Stimulated activated CD4-positive, alpha-beta T cell treated with anti-CD3 and anti-CD28 coated beads, Interleukin-4, amount 100 ng/mL, for 48 hours (primary cell): ENCODE measurements around the gene TAPBP.
A peak's percentile ranks its signal among the peaks of the same experiment; 100 is the strongest.
"Not testable (repeated sequence)": the region's sequence is repeated elsewhere in the genome, so short reads cannot be mapped to it uniquely, and the experiment has no call there.

Experiments
- DNase-seq, 2 donors: peaks; one replicate each; pipeline ENCODE4 v3.0.0-alpha.2; 2020; ENCODE audit warnings: low read depth in 2 of 2

TAPBP gene

DNA sequence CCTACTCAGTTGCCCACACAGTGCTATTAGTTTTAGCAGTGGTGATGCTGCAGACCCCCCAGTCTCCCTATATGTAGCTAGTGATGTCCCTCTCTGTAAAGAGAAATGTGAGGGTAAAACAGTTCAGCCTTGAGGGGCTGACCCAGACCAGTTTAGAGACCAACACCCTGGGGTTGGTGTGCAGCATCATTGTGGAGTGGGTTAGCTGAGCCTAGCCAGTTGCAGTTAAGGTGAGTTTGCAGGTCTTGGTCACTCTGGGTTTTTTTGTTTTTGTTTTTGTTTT lies 37.4 kb downstream of the TAPBP start:
- DNase-seq: no peak

DNA sequence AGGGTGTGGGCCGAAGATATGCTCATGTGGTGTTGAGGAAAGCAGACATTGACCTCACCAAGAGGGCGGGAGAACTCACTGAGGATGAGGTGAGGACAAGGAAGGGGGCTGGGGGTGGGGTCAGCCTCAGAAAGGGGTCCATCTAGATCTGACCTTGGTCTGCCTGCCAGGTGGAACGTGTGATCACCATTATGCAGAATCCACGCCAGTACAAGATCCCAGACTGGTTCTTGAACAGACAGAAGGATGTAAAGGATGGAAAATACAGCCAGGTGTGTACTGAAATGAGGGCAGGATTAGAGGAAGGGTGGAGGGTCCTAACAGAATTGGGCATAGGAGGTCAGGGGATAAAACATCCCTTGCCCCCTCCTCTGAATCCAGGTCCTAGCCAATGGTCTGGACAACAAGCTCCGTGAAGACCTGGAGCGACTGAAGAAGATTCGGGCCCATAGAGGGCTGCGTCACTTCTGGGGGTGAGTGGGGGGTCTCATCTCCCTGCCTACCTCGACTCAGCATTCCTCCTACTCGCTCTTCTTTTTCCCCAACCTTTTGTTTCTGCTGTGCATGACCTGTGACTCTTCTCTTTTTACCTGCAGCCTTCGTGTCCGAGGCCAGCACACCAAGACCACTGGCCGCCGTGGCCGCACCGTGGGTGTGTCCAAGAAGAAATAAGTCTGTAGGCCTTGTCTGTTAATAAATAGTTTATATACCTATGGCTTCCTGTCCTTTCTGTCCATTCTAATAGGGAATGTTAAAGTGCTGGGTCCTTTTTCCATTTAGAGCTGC lies 37.9 kb downstream of the TAPBP start:
- DNase-seq: not testable (repeated sequence)

DNA sequence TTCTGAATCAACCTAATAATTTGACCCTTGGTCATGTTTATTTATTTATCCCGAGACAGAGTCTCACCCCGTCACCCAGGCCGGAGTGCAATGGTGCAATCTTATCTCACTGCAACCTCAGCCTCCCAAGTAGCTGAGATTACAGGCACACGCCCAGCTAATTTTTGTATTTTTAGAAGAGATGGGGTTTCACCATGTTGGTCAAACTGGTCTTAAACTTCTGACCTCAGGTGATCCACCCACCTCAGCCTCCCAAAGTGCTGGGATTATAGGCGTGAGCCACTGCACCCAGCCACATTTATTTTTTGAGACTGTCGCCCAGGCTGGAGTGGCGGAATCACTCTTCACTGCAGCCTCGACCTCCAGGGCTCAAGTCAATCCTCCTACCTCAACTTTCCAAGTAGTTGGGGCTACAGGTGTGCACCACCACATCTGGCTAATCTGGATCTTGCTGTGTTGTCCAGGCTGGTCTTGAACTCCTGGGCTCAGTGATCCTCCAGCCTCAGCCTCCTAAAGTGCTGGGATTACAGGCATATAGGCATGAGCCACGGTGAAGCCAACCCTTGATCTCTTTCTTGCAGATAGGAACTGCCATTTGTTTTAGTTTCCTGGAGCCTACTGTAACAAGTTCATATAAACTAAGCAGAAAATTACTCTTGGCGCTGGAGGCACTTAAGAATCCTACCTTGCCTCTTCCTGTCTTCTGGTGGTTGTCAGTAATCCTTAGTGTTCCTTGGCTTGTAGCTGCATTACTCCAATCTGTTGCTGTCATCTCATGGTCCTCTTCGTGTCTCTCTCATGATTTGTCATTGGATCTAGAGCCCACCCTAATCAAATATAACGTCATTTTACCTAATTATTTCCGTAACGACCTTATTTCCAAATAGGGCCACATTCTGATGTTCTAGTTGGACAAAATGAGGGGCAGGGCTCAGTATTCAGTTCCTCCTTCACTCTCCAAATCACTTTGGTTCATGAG lies 39.7 kb downstream of the TAPBP start:
- DNase-seq: no peak

DNA sequence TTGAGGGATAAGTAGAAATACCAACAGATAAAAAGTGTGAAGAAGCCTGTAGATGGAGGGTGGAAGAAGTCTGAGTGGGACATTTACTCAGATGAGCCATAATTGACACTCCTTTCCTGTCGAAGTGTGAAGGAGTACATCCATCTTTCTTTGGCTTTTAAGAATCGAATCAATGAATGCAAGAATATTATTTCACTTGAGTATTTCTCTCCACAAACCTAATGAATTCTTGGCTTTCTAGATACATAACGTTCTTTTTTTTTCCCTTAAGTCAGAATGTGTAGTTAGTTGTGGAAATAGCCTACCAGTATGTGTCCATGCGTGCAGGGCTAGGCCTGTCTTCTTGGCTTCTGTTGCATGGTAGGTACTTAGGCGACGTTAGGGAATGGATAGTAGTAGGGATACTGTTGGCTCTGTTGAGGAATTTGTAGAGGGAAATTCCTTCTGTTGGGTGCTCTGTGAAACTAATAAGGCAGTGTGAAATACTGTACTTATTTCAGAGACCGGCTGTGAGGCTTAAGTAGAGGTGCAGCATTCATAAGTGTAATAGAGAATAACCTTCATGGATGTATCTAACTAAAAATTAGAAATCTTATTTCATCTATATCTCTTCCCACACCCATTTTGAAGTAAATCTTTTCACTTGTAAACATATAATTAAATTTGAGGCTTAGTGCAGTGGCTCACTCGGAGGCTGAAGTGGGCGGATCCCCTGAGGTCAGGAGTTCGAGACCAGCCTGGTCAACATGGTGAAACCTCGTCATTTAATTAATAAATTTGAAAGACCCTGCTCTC lies 40.6 kb downstream of the TAPBP start:
- DNase-seq: no peak

DNA sequence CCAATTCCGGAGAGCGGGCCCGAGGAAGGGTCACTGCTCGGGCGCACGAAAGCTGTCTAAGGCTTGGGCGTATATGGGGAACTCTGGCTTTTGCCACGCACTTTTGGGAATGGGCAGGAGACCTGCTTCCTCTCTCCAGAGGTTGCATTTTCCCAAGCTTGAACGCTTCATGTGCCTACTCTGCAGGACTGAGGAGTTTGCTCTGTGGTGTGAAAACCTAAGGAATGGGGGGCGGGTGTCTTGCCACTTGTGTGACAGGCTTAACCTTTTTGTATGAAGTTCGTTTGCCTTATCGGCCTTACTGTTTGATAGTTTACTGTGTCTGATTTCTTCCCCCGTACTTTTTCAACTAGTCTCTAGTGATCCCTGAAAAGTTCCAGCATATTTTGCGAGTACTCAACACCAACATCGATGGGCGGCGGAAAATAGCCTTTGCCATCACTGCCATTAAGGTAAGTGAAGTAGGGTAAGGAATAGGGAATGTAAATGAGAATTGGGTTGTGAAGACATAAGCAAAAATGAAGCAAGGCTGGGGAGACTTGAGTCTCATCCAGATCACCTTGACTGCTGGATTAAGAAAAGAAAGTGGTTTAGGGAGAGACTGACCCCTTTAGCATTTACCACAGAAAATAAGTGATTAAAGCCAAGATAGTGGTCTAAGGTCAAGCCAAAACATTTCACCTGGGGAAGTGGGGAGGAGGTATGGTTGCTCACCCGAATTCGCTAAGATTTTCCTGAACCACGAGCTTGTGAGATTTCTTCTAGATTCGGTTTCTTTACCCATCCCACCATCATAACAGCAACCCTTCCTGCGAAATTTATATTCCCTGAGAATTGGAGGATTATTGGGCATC lies 41.4 kb downstream of the TAPBP start:
- no peak for DNase-seq

DNA sequence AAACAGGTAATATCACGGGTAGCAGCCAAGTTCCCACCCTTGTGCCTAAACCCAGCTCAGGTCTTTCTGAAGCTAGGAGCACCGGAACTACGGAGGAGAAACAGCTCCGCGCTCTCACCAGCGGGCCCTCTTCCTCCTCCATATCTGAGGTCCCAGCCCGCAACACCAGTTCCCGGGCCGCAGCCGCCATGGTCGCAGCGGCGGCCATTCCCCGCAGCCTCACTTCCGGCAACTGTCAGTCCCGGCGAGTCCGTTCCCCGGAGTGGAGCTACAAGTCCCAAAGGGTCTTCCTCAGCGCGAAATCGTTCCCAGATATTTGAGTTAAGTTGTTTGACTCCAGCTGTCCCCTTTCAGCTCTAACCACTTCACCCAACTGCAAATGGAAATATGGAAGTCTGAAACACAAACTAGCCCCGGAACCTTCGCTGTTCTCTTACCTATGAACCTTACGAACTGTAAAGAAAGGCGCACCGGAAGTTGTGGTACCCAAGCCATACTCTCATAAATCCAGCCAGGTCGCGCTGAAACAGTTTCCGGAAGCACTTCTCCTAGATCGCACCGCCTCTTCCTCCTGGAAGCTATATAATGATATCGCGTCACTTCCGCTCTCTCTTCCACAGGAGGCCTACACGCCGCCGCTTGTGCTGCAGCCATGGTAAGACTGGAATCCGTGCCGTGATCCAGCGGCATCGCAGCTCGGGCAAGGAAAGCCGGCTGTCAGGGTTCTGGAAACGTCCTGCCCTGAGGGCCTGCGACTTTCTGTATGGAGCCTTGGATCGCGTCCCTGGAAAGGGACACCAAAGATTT lies 42.2 kb downstream of the TAPBP start, which contains the start of the genes RPS18 and VPS52:
RPS18 (plus strand) TSS at position 608 of the 807 bp plus-strand sequence; CDS start at position 653, 45 bp downstream.
VPS52 (minus strand) TSS at position 409 of the 807 bp plus-strand sequence; CDS start at position 208, 201 bp downstream.
- DNase-seq: peak; percentile 73 to 86

DNA sequence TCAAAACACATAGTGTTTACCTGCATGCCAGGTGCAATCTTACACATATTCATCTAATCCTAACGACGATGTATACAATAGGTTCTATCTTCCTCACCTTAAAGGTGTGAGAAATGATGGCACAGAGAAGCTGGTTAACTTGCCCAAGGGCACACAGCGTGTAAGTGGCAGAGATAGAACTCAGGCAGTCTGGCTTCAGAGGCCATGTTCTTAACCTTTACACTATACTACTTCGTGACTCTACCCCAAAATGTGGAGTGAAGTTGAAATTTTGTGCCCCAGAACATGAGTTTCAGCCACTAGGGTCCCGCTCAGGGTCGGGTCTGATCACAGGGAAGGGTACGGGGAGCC lies 42.8 kb downstream of the TAPBP start:
- DNase-seq: no peak

DNA sequence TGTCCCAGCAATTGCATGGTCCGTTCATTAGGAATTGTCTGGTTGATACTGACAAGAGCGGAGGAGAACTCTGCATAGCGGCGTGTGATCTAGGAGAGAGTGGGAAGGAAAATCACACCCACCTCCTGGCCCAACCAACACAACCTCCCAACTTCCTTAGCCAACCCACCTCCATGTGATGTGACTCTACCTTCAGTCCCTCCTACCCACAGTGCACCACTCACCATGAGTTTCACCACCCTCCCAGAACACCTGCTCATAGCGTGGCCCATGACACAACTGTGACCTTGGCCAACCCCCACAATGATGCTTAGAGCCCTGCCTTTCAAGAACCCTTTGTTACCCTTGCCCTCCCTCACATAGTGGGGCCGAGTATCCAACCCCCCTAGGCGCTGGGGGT lies 49.9 kb downstream of the TAPBP start:
- DNase-seq: no peak

DNA sequence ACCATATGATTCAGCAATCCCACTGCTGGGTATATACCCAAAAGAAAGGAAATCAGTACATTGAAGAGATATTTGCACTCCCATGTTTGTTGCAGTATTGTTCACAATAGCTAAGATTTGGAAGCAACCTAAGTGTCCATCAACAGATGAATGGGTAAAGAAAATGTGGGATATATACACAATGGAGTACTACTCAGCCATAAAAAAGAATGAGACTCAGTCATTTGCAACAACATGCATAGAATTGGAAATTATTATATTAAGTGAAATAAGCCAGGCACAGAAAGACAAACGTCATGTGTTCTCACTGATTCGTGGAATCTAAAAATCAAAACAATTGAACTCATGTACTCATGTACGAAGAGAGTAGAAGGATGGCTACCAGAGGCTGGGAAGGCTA lies 51.4 kb downstream of the TAPBP start:
- DNase-seq: not testable (repeated sequence)

DNA sequence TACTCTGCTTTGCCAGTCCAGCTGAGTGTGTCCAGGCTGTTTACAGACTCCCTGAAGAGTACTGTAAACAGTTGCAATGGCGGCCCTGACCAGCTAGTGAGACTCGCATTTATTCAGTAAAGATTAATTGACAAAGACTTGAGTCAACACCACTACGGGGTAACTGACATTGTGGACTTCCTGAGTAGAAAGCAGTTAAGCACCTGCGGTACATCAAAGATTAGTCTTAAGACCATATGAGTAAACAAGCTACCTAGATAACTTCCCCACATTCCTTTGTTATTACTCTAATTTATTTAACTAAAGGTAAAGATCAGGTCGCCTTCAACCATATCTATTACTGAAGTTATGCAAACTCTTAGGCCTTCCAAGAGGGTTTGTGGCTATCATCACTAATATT lies 54.8 kb downstream of the TAPBP start:
- DNase-seq: no peak

DNA sequence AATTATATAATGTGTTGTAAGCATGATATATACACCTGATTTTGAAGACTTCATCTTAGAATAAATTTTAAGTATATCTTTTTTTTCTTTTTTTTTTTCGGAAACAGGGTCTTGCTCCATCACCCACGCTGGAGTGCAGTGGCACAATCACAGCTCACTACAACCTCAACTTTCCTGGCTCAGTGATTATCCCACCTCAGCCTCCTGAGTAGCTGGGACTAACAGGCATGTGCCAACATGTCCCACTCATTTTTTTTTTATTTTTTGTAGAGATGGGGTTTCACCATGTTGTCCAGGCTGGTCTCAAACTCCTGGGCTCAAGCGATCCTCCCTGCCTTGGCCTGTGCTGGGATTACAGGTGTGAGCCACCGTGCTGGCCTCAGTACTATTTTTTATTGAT lies 59.3 kb downstream of the TAPBP start:
- DNase-seq: no peak

DNA sequence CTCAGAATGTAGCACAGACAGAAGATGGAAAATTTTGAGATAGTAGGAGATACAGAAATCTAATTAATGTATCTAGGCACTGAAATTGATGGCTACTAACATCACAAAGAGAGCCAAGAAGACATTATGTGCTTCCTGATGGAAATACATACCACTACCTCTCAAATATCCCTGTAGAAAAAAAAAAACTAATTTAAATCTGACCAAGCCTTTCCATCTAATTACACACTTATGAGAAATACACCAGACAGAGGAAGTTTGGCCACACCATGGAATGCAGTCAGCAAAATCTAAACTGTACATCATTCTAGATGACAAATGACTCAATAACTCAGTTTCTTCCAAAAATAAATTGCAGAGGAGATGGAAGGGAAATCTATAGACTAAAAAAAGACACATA lies 61.1 kb downstream of the TAPBP start:
- no peak for DNase-seq

DNA sequence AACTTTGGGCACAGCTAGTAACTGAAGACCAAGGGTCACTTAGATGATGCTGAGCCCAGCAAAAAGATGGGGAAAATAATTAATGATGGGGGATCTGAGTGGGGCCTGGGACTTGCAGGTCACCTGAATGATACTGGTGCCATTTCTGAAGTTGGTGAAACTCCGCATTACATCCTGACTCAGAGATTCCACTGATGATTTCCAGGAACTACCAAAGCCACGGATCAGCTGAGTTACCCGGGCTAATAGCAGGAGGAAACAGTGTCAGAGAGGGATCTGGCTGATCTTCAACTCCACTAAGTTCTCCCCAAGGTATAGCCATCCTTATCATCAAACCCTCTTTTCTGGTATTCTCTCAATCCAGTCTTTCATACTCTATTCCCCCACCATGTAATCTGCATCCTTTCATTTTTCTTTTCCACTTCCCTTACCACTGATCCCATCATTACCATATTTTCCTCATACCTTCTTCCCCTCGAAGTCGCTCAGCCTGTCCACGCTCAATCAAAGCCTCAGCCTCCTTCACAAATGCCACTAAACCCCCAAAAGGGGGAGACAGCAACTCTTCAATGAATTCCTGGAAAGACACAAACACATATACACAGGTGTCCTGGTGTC lies 62.4 kb downstream of the TAPBP start:
- DNase-seq: no peak

DNA sequence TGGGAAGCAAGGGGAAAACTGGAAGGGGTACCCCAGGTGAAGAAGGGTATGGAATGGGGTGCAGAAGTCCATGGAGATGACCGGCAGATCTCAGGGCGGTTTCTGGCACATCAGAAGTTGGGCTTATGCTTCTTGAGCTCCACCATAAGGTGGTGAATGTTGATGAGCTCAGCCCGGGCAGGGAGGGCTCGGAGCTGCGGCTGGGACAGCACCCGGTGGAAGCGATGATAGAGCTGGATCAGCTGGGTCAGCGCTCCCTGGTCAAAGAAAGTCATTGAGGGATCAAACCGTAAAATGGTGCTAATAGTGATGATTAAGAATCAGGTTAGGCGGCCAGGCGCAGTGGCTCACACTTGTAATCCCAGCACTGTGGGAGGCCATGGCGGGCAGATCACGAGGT lies 63.1 kb downstream of the TAPBP start:
- no peak for DNase-seq

DNA sequence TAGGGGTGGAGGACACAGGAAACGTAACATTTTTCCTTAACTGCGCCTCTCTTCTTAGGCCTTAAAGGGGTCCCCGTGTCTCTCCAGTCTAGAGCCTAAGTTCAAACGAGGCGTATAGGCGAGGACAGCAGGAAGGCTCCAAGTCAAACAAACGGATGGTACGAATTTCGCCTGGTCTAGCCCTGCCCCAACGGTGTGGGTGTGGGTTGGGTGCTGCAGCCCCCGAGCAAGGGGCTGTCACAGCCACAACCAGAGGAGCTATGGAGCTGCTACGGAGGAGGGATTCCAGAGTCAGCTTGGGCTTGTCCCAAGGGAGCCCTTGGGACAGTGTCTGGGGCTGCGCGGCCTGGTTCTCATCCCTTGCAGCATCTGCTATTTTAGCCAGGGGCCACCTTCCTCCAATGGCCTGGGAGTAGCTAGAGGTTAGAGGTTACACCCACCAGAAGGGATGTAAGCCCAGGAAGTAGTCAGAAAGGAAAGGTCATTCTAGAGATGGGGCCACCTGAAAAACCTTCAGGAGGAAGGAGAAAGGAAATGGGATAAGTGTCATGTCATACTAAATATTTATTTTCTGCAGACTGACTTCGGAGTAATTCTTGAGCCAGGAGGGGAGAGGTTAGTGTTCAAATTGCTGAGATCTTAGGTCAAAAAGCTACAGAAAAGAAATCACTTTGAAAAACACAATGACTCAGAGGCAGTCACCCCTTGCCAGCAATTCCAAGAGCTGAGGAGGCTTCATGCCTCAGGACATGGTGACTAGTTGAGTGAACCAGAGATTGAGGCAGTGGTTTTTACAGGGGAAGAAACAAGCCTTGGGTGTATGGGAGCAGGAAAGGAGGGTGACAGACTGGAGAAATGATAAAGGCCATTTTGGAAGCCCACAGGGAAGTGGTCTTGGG lies 63.9 kb downstream of the TAPBP start:
- DNase-seq: no peak
